Osteoblast (primary cell): ENCODE data around the gene LMCD1. TPM values are rescaled to one million over a fixed set of nuclear protein-coding genes. Genes with fewer than 3 reads are reported as not detected.

Experiments used
- DNase-seq: peaks from one replicate; pipeline ENCODE4 v3.0.0; 2011; ENCODE audit warnings: low spot score, mixed read lengths; ENCODE audit not compliant: insufficient read length; ENCODE audit errors: missing footprints
- H2AFZ ChIP-seq: 2 replicates; pipeline ENCODE4 v1.6.0; 2011; ENCODE audit warnings: mild to moderate bottlenecking, low read length
- H3K27ac ChIP-seq: 2 replicates; pipeline ENCODE4 v1.5.1; 2011; ENCODE audit warnings: mild to moderate bottlenecking, low read depth, low read length, moderate library complexity
- H3K27me3 ChIP-seq: 2 replicates; pipeline ENCODE4 v1.6.0; 2012; ENCODE audit warnings: mild to moderate bottlenecking, control low read depth, inconsistent platforms, low read length, moderate library complexity; ENCODE audit not compliant: insufficient read depth
- H3K36me3 ChIP-seq: 2 replicates; pipeline ENCODE4 v1.5.1; 2011; ENCODE audit warnings: mild to moderate bottlenecking, low read length, control low read depth, moderate library complexity; ENCODE audit not compliant: insufficient read depth
- H3K4me1 ChIP-seq: 2 replicates; pipeline ENCODE4 v1.5.1; 2011; ENCODE audit warnings: mild to moderate bottlenecking, low read length, control low read depth, moderate library complexity; ENCODE audit not compliant: insufficient read depth
- H3K4me2 ChIP-seq: 2 replicates; pipeline ENCODE4 v1.6.0; 2011; ENCODE audit warnings: mild to moderate bottlenecking, low read length; ENCODE audit not compliant: insufficient read depth
- H3K4me3 ChIP-seq: fragments of 200-600 bp; sonication (generic); 3 replicates; pipeline ENCODE4 v1.5.1; 2012; ENCODE audit warnings: mild to moderate bottlenecking, low read length, inconsistent platforms; ENCODE audit not compliant: insufficient read depth
- H3K79me2 ChIP-seq: 2 replicates; pipeline ENCODE4 v1.6.0; 2012; ENCODE audit warnings: mild to moderate bottlenecking, low read length, control low read depth, inconsistent platforms; ENCODE audit not compliant: insufficient read depth
- H3K9me3 ChIP-seq: 2 replicates; pipeline ENCODE4 v1.5.1; 2011; ENCODE audit warnings: low read depth, low read length, control low read depth
- H4K20me1 ChIP-seq: 2 replicates; pipeline ENCODE4 v1.6.0; 2012; ENCODE audit warnings: mild to moderate bottlenecking, low read length, control low read depth; ENCODE audit not compliant: insufficient read depth
- CTCF ChIP-seq: IDR thresholded peaks from 2 replicates; pipeline ENCODE4 v1.5.1; 2011; ENCODE audit warnings: mild to moderate bottlenecking, low read depth, low read length, moderate library complexity; ENCODE audit errors: extremely low read depth
- total RNA-seq: library from RNA; depleted of rRNA; stranded (reverse); fragments of >200 nt; gene quantifications from 2 replicates; pipeline ENCODE4 v1.2.3, GENCODE V29; 2012

Gene LMCD1
- total RNA-seq, 1 donor = 294 TPM

GRCh38 chr3:8574040-8574669 lies 72.5 kb downstream of the LMCD1 start:
- Histone ChIP-seq H3K4me1 (peaks cover 34% of the 10 kb centered on the region), H4K20me1 (no peaks in the 10 kb centered on the region), H3K27ac (peak overlapping the region; percentile 9), H3K79me2 (no peaks in the 10 kb centered on the region), H3K27me3 (no peaks in the 10 kb centered on the region), H2AFZ (no peak overlapping the region), H3K4me3 (no peak overlapping the region), H3K4me2 (no peak overlapping the region), H3K9me3 (no peaks in the 10 kb centered on the region), H3K36me3 (peaks cover 19% of the 10 kb centered on the region)
- DNase-seq = no peak
- TF ChIP-seq CTCF = no peak

- no peak overlapping the region for H3K4me2 ChIP-seq
- peaks cover 13% of the 10 kb centered on the region for H3K36me3 ChIP-seq
- no peaks in the 10 kb centered on the region for H3K9me3 ChIP-seq
- DNase-seq = no peak
- H3K4me3 ChIP-seq = no peak overlapping the region
- H3K79me2 ChIP-seq = no peaks in the 10 kb centered on the region
- H2AFZ ChIP-seq = no peak overlapping the region
- peaks cover 34% of the 10 kb centered on the region for H3K4me1 ChIP-seq
- no peak overlapping the region for H3K27ac ChIP-seq
- no peak for TF ChIP-seq CTCF
- no peaks in the 10 kb centered on the region for H3K27me3 ChIP-seq
- H4K20me1 ChIP-seq = no peaks in the 10 kb centered on the region
These were observed 73.2 kb downstream of the LMCD1 start for GRCh38 chr3:8574670-8575322.

- Histone ChIP-seq H3K36me3 (peaks cover 6% of the 10 kb centered on the region), H3K27ac (peak overlapping the region; percentile 21), H3K4me3 (no peak overlapping the region), H2AFZ (no peak overlapping the region), H3K4me1 (peaks cover 34% of the 10 kb centered on the region), H3K4me2 (no peak overlapping the region), H3K27me3 (no peaks in the 10 kb centered on the region), H4K20me1 (no peaks in the 10 kb centered on the region), H3K79me2 (no peaks in the 10 kb centered on the region), H3K9me3 (no peaks in the 10 kb centered on the region)
- DNase-seq = peak; percentile 62
- no peak for TF ChIP-seq CTCF
These were observed 73.9 kb downstream of the LMCD1 start for GRCh38 chr3:8575364-8576104.

- TF ChIP-seq CTCF = no peak
These were observed 74.8 kb downstream of the LMCD1 start for GRCh38 chr3:8576436-8576835.

More at GRCh38 chr3:8576436-8576835, 74.8 kb downstream of the LMCD1 start:
- Histone ChIP-seq H3K27me3 (no peaks in the 10 kb centered on the region), H3K9me3 (no peaks in the 10 kb centered on the region), H3K4me2 (no peak overlapping the region), H4K20me1 (no peaks in the 10 kb centered on the region), H3K36me3 (no peaks in the 10 kb centered on the region), H3K79me2 (no peaks in the 10 kb centered on the region), H3K27ac (peak overlapping the region; percentile 32), H3K4me3 (no peak overlapping the region), H2AFZ (no peak overlapping the region), H3K4me1 (peaks cover 43% of the 10 kb centered on the region)
- no peak for DNase-seq
